ENCODE measurements around the gene RPL22L1.

Gene RPL22L1

DNA sequence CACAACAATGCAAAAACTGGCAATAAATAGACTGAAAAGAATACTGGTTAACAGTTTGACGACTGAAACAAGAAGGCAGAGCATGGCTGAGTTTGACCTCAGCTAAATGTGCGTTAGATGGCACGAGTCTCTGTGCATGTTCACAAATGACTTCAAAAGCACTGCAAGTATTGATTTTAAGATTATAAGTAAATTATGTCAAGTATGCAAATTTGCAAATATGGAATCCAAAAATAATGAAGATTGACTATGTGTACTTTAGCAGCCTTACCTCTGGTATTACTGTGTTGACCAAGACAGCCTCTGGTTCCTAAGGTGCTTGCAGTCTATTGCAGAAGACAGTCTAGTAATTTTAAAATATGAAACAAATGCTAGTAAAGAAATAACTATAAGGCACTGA, 41.1 kb upstream of the RPL22L1 start:
- TF ChIP-seq, protein P1, sequence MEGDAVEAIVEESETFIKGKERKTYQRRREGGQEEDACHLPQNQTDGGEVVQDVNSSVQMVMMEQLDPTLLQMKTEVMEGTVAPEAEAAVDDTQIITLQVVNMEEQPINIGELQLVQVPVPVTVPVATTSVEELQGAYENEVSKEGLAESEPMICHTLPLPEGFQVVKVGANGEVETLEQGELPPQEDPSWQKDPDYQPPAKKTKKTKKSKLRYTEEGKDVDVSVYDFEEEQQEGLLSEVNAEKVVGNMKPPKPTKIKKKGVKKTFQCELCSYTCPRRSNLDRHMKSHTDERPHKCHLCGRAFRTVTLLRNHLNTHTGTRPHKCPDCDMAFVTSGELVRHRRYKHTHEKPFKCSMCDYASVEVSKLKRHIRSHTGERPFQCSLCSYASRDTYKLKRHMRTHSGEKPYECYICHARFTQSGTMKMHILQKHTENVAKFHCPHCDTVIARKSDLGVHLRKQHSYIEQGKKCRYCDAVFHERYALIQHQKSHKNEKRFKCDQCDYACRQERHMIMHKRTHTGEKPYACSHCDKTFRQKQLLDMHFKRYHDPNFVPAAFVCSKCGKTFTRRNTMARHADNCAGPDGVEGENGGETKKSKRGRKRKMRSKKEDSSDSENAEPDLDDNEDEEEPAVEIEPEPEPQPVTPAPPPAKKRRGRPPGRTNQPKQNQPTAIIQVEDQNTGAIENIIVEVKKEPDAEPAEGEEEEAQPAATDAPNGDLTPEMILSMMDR (IDR thresholded peaks at IDR 0.05) = no peak
- Histone ChIP-seq H3K4me3 (ENCODE audit: low read depth, low read length) (no peak overlapping the region), H3K27me3 (ENCODE audit: control insufficient read depth, insufficient read depth, low read length) (no peaks in the 10 kb centered on the region), H3K9ac (no peak overlapping the region), H3K79me2 (no peaks in the 10 kb centered on the region), H3K27ac (no peak overlapping the region), H3K4me2 (ENCODE audit: low read length) (no peak overlapping the region), H3K9me3 (ENCODE audit: control insufficient read depth, low read length) (no peaks in the 10 kb centered on the region), H2AFZ (no peak overlapping the region), H3K4me1 (no peaks in the 10 kb centered on the region), H3K36me3 (ENCODE audit: control insufficient read depth, insufficient read depth, low read length) (no peaks in the 10 kb centered on the region)

DNA sequence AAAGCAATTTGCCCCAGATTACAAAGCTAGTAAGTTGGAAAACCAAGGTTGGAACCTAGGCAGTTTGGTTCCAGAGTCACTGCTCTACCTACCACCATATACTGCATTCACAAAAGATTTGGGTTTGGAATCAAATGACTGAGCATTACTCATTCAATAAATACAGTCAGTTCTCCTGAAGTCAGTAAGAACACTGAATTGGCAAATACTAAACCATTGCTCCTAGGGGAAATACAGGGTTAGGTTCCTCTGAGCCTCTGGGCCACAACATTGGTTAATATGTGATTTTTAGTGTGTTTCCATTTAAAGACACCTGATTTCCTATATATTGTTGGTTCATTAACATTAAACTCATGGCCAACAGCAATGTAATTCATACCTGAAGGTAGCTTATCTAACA, 40.5 kb upstream of the RPL22L1 start:
- H3K36me3 ChIP-seq (ENCODE audit: control insufficient read depth, insufficient read depth, low read length) = no peaks in the 10 kb centered on the region
- H3K4me1 ChIP-seq = no peaks in the 10 kb centered on the region
- no peak overlapping the region for H3K27ac ChIP-seq
- H3K4me2 ChIP-seq (ENCODE audit: low read length) = no peak overlapping the region
- TF ChIP-seq, protein P1 (IDR thresholded peaks at IDR 0.05) = no peak
- H3K27me3 ChIP-seq (ENCODE audit: control insufficient read depth, insufficient read depth, low read length) = no peaks in the 10 kb centered on the region
- H2AFZ ChIP-seq = no peak overlapping the region
- H3K9me3 ChIP-seq (ENCODE audit: control insufficient read depth, low read length) = no peaks in the 10 kb centered on the region
- no peaks in the 10 kb centered on the region for H3K79me2 ChIP-seq
- H3K9ac ChIP-seq = no peak overlapping the region
- H3K4me3 ChIP-seq (ENCODE audit: low read depth, low read length) = no peak overlapping the region

GRCh38 chr3:170909129-170909903, 39.3 kb upstream of the RPL22L1 start:
- no peaks in the 10 kb centered on the region for H3K36me3 ChIP-seq (ENCODE audit: control insufficient read depth, insufficient read depth, low read length)
- H3K4me2 ChIP-seq (ENCODE audit: low read length) = peak overlapping the region; percentile 80
- peak overlapping the region; percentile 69 for H3K4me3 ChIP-seq (ENCODE audit: low read depth, low read length)
- H3K27ac ChIP-seq = no peak overlapping the region
- H3K27me3 ChIP-seq (ENCODE audit: control insufficient read depth, insufficient read depth, low read length) = no peaks in the 10 kb centered on the region
- no peak overlapping the region for H3K9ac ChIP-seq
- peak overlapping the region; percentile 96 for H2AFZ ChIP-seq
- no peaks in the 10 kb centered on the region for H3K4me1 ChIP-seq
- no peaks in the 10 kb centered on the region for H3K79me2 ChIP-seq
- no peaks in the 10 kb centered on the region for H3K9me3 ChIP-seq (ENCODE audit: control insufficient read depth, low read length)
- TF ChIP-seq, protein P1 (IDR thresholded peaks at IDR 0.05) = no peak

DNA sequence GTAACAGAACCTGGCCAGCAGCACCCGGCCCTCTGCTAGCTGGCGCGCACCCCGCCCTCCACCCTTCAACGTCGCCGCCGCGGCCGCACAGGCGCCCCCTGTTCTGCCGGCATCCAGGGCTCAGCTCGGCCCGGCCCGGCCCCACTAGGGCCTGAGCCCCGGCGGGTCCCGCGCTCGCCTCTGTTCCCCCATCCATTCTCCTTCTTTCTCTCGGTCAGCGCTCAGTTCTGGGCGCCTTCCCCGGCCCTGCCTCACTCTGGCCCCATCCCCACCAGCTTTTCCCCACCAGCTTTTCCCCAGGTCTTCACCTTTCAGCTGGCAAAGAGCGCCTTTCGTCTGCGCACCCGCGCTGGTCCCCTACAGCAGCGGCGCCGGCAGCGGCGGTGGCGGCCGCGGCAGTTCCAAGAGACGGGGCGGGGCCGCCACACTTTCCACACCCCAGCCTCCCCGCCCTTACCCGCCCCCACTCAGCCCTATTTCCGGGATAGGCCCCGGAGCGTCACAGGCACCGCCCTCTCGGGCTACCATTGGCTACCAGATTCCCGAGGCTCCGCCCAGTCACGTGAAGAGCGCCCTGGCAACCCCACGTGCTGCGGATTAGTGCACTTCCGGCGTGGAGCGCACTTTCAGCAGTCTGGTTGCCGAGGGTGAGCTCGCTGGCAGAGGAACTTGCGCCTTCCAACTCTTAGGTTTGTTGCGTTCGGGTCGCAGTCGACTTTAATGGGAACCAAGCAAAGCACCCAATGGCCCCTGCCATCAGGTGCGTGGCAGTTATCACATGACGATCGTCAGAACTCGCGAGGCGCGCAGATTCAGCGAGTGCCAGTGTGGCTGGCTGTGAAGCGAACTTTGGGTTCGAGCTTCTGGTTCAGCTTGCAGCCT, 38.5 kb upstream of the RPL22L1 start, which contains the start of gene EIF5A2:
Gene EIF5A2, minus strand, starts transcription at position 403 of the 882 bp plus-strand sequence. CDS start 831 bp downstream, outside the sequence.
- Histone ChIP-seq H3K4me2 (ENCODE audit: low read length) (peak within 1 kb of the TSS; percentile 80), H3K27ac (no peak within 1 kb of the TSS), H3K79me2 (no peaks in the 10 kb centered on the region), H2AFZ (peak within 1 kb of the TSS; percentile 96), H3K4me3 (ENCODE audit: low read depth, low read length) (peak within 1 kb of the TSS; percentile 69), H3K36me3 (ENCODE audit: control insufficient read depth, insufficient read depth, low read length) (no peaks in the 10 kb centered on the region), H3K9me3 (ENCODE audit: control insufficient read depth, low read length) (no peaks in the 10 kb centered on the region), H3K9ac (no peak within 1 kb of the TSS), H3K27me3 (ENCODE audit: control insufficient read depth, insufficient read depth, low read length) (no peaks in the 10 kb centered on the region), H3K4me1 (no peaks in the 10 kb centered on the region)
- TF ChIP-seq, protein P1 (IDR thresholded peaks at IDR 0.05) = no peak

All from parathyroid adenoma (tissue), 2 donors.